Kidney tubule cell (primary cell): Measurements from ENCODE around the gene ZNF276.
"Not testable (repeated sequence)": the region's sequence is repeated elsewhere in the genome, so short reads cannot be mapped to it uniquely, and the experiment has no call there.

ENCODE experiments used
- DNase-seq: peaks from one replicate; pipeline ENCODE4 v3.0.0-alpha.2; 2018; ENCODE audit warnings: low spot score

The ZNF276 gene

GRCh38 chr16:89738538-89739317 is 17.4 kb downstream of the ZNF276 start:
- DNase-seq = no peak

GRCh38 chr16:89739383-89739782 is 18.0 kb downstream of the ZNF276 start:
- DNase-seq = no peak

GRCh38 chr16:89741342-89742014 is 20.1 kb downstream of the ZNF276 start:
- DNase-seq = no peak

DNA sequence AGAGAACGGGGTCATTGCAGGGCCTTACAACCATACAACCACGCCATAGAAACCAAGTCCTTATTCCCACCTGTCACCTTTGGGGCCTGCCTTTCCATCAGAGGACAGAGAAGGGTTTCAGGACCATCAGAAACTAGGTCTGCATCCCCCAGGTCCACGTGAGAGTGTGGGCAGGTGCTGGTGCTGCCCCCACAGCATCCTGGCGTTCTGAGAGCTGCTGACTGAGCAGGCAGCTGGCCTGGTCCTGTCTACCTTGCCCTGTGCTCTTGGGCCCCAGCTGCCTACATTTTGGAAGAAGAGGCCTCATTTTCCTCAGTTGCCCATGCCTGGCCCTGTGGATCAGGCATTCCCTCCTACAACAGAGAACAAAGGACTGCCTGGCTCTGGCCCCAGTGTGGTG is 21.6 kb downstream of the ZNF276 start:
- DNase-seq = no peak

DNA sequence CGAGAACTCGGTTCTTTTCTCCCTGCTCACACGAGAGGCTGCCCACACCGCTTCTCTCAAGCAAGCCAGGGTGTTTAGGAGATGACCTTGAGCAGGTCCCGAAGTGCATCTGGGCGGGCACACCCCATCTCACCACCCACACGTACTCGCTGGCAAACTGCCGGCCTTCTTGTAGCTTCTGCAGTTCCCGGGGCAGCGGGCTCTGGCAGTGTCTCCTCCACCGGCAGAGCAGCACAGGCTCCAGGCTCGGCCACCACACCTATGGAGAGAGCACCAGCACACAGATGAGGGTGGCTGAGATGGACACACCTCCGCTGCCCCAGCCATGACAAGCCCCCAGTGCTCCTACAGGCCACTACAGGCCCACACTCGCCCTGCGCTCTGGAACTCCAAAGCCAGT is 23.5 kb downstream of the ZNF276 start:
- no peak for DNase-seq

DNA sequence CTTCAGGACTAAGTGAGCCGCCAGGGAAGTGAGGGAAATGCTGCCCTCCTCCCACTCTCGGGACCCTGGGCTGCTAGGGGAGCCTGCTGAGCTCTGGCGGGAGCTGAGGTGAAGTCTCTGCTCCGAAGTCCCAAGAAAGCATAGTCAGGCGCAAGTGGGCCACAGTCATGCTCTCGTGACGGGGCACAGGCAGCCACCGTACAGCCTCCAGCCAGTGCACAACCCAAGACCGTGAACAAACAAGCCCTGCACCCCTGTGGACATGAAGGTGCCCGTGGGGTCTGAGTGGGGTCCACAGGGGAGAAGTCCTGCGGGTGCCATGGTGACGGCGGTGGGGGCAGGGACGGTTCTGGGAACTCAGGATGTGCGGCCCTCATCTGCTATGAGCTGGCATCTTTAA is 24.7 kb downstream of the ZNF276 start:
- no peak for DNase-seq

DNA sequence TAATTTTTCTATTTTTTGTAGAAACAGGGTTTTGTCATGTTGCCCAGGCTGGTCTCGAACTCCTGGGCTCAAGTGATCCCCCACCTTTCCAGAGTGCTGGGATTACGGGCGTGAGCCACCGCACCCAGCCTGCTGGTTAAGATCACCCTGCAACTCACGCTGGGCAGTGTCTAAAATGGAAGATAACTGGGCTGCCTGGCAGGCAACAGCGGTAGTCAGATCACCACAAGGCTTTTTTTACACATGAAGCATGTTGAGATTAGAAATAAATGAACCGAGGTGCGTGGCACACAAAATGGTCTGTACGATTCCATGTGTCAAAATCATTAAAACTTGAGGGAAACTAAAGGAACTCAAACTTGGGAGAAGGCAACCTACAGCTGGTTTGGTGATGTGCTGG is 26.7 kb downstream of the ZNF276 start:
- no peak for DNase-seq

DNA sequence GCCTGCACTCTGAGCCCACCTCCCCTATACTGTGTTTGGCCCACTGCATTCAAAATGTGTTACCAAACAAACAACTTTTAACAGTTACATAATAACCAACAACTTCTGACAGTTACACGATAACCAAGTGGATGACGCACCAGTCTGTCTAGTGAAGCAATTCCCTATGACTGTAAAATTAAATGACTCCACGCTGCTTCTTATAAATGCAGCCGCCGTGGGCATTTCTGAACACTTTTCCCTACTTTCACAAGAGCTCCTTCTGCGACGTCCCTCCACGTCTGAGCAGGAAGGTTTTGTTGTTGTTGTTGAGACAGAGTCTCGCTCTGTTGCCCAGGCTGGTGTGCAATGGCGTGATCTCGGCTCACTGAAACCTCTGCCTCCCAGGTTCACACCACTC is 27.6 kb downstream of the ZNF276 start:
- no peak for DNase-seq

DNA sequence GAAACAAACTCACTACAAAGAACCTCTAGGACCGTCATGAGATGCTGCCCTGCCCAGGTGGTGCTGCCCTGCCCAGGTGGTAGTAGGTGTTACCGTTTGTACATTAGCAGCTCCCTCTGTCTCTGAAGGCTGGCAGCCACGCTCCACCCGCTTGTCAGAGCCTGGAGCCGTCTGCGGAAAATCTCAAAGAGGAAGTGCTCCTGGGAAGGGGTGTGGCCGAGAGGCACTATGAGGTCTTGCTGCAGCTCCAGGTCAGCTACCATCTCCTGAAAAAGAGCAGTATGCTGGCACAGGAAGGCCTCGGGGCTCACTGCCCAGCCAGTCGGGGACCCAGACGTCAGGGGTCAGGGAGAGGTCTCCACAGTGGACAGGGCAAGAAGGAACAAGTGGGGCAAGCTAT is 28.3 kb downstream of the ZNF276 start:
- peak; percentile 26 for DNase-seq

DNA sequence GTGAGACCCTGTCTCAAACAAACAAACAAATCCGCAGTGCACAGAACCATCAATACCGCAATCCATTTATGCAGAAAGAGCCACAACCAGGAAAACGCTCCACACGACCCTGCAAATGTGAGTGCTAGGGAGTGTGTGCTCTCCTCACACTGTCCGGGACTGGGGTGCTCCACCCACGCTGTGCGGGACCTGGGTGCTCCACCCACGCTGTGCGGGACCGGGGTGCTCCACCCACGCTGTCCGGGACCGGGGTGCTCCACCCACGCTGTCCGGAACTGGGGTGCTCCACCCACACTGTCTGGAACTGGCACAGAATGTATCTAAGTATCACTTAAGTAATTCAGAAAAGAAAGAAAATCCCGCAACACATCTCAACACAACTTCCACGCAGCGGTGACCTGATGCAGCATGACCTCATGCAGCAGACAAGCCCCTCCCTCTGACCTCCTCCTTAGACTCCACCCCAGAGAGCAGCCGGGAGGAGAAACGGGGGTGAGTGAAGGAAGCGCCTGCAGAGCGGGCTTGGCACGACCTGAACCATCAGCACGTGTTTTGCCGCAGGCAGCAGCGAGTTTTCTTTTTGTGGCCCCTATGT is 38.5 kb downstream of the ZNF276 start:
- no peak for DNase-seq

GRCh38 chr16:89761304-89761922 is 40.1 kb downstream of the ZNF276 start:
- DNase-seq = no peak

GRCh38 chr16:89764711-89765201 is 43.4 kb downstream of the ZNF276 start:
- DNase-seq = peak; percentile 8

DNA sequence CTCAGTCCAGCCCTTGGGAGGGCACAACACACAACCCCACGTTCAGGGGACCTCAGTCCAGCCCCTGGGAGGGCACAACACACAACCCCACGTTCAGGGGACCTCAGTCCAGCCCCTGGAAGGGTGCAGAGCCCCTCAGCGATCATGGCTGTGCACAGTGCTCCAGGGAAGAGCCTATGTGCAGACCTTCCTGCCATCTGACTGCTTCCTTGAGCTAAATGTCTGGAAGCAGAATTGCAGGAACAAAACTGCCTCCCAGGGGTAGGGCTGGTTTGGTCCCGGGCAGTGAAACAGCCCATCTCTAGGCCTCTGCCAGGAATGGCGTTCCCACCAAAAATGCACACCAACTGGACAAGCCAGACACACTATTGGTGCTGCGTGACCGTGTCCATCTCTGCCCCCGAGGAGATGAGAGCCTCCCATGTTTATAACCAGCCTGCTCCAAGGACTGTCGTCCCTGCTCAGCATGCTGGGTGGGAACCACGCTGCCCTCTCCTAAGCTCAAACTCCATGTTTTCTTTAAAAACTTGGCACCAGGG is 44.0 kb downstream of the ZNF276 start:
- DNase-seq = no peak

DNA sequence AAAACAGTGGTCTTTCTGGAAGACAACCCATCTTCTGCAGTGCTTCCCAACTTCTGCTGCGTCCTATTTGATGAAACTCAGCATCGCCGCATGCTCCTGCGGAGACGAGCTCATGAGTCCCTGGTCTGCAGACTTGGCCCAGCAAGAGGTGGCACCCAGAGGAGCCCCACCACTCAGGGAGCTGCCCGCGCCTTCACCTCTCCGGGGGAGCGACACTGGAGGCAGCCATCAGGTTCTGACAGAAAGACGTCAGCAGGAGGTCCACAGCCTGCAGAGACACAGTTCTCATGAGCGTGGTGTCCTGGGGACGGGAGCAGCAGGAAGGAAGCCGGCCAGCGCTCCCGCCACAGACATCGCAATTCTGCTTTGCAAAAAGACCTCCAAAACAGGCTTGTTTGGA is 49.0 kb downstream of the ZNF276 start:
- DNase-seq = no peak

- DNase-seq = no peak
Measured at GRCh38 chr16:89775223-89775622, 53.9 kb downstream of the ZNF276 start.

DNA sequence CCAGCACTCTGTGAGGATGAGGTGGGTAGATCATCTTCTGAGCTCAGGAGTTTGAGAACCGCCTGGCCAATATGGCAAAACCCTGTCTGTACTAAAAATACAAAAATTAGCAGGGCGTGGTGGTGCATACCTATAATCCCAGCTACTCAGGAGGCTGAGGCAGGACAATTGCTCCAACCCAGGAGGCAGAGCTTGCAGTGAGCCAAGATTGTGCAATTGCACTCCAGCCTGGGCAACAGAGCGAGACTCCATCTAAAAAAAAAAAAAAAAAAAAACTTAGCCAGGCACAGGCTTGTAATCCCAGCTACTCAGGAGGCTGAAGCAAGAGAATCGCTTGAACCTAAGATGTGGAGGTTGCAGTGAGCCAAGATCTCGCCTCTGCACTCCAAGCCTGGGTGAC is 56.9 kb downstream of the ZNF276 start:
- not testable (repeated sequence) for DNase-seq

DNA sequence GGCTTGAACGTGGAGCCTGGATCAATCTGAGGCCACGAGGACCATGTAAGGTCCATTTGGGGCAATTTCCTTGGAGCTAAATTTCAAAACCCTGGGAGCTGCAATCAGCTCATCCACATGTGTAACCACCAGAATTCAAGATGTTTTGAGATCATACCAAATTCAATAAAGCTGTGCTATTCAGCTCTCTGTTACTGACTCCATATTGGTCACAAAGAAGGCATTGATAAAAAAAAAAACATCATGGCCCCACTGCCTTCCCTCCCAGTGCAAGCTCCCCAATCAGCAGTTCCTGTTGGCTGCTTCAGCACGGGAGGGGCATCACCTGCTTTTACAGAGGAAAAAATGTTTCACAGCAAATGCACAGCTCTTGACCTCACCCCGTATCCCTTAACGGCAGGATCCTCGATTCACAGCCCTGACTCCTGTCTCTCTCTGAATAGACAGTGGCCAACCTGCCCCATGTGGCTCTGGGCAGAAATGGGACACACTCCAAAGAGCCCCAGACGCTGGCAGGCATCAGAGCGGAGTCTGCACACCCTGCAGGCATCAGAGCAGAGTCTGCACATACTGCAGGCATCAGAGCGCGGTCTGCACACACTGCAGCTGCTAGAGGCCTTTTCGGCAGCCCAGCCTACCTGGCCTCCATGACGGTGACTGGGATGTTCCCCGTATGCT is 58.0 kb downstream of the ZNF276 start:
- DNase-seq = no peak

DNA sequence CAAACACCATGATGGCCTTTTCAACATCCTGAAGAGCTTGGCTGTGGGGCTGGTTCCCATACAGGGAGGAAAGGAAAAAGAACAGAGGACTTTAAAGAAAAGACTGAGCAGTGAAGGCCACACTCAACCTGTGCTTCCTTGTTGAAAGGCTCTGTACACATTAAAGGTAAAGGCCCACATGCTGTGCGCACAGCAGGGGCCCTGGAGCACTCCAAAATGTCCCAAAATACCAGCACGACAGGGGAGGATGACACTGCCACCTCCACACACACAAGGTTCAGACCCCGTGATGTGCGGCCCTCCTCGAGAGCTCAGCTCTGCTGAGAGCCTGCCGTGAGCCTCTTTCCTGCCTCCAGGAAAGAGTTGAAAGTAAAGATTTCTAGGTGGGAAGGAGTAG is 58.6 kb downstream of the ZNF276 start:
- no peak for DNase-seq

GRCh38 chr16:89782489-89782888 is 61.2 kb downstream of the ZNF276 start:
- no peak for DNase-seq

- DNase-seq = not testable (repeated sequence)
Measured at GRCh38 chr16:89783952-89784351, 62.6 kb downstream of the ZNF276 start.

DNA sequence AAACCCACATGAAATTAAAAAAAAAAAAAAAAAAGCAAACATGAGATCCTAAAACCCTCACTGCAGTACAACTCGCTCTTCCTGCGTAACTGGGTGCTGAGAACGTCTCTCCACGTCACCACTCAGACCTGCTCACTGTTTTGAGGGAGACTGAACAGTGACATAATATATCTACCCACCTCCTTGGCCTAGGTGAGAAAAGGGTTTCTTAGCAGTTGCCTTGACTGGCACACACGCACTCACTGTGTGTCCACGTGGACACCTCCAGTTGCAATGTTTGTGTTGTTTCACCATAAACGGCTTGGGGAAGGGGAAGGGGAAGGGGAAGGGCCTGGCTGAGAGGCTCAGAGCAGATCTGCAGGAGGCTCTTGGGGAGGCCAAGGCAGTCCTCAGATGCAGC is 63.1 kb downstream of the ZNF276 start:
- no peak for DNase-seq
